Left lung (tissue), 10 donors: ENCODE data around the gene ERBB2. TPM values are rescaled to one million over a fixed set of nuclear protein-coding genes. Genes with fewer than 3 reads are reported as not detected.
A peak's percentile ranks its signal among the peaks of the same experiment; 100 is the strongest.

Source experiments
- ATAC-seq: fragments of 200-7000 bp; cut with Tn5 transposase; one replicate; pipeline ENCODE4 v1.9.1; 2020; ENCODE audit warnings: moderate library complexity
- DNase-seq, 4 donors: peaks; one replicate each; pipeline ENCODE4 v3.0.0-alpha.2; 2013 to 2020
- H3K27ac ChIP-seq, 2 donors: fragments of 200-600 bp; sonication (generic) in 1 of 2; one replicate each; pipeline versions ENCODE4 v1.5.0 to v1.8.0; 2020 to 2021
- H3K27me3 ChIP-seq, 2 donors: fragments of 200-600 bp; sonication (generic) in 1 of 2; one replicate each; pipeline versions ENCODE4 v1.5.0 to v1.8.0; 2020 to 2021
- H3K36me3 ChIP-seq, 2 donors: fragments of 200-600 bp; sonication (generic) in 1 of 2; one replicate each; pipeline versions ENCODE4 v1.5.0 to v1.8.0; 2020 to 2021
- H3K4me1 ChIP-seq, 2 donors: fragments of 200-600 bp; one replicate each; pipeline ENCODE4 v1.8.0; 2021
- H3K4me3 ChIP-seq, 2 donors: fragments of 200-600 bp; sonication (generic) in 1 of 2; one replicate each; pipeline versions ENCODE4 v1.5.0 to v1.8.0; 2020 to 2021; ENCODE audit warnings: mild to moderate bottlenecking in 1 of 2
- H3K9me3 ChIP-seq, 2 donors: fragments of 200-600 bp; sonication (generic) in 1 of 2; one replicate each; pipeline versions ENCODE4 v1.5.0 to v1.8.0; 2020 to 2021
- CTCF ChIP-seq, 2 donors: fragments of 200-600 bp; sonication (generic) in 1 of 2; IDR thresholded peaks; one replicate each; pipeline versions ENCODE4 v1.5.0 to v1.8.0; 2021; ENCODE audit warnings: antibody characterized with exemption in 2 of 2
- intact Hi-C, 2 donors: fragments of 100-400 bp; cut with DNase I; formaldehyde crosslinking; loops; one replicate each; pipeline versions ENCODE4 v1.11.2 to v1.14.2; 2022
- polyA plus RNA-seq, 6 donors: library from polyadenylated mRNA; unstranded; fragments of 120-200 nt; gene quantifications; one replicate each; pipeline ENCODE4 v1.2.1, GENCODE V29; 2013; ENCODE audit not compliant: insufficient read length in 6 of 6
- total RNA-seq, 2 donors: library from RNA; stranded (reverse); fragmentation: NEBNext Ultra II Directional; extraction: Animal tissue kit (Norgen Biotek cat#: 25700); gene quantifications; one replicate each; pipeline ENCODE4 v1.2.1, GENCODE V29; 2021
- donor health status: DM: no; HTN: yes; CAD: no.
- donor health status: DM: no; HTN: no; CAD: no.

Gene ERBB2
- total and polyA plus RNA-seq, 8 donors = 65.1 to 137 (median 107) TPM

- Histone ChIP-seq H3K4me1 (peaks cover 7 to 83% of the 10 kb centered on the region in 2 donors), H3K36me3 (peaks cover 0 to 62% of the 10 kb centered on the region in 2 donors), H3K27ac (peak overlapping the region in 1 of 2 donors; percentile 72), H3K4me3 (no peak overlapping the region), H3K9me3 (no peaks in the 10 kb centered on the region), H3K27me3 (peaks cover 4 to 24% of the 10 kb centered on the region in 2 donors)
- intact Hi-C loops = no loop called here
- no peak for TF ChIP-seq CTCF (IDR thresholded peaks at IDR 0.05)
- ATAC-seq = no peak
- no peak for DNase-seq
These were observed 37.9 kb upstream of the ERBB2 start for GRCh38 chr17:39661744-39662541.

GRCh38 chr17:39662551-39663339 lies 37.1 kb upstream of the ERBB2 start:
- no peak for DNase-seq
- H3K4me3 ChIP-seq = no peak overlapping the region
- H3K9me3 ChIP-seq = no peaks in the 10 kb centered on the region
- peaks cover 0 to 54% of the 10 kb centered on the region in 2 donors for H3K36me3 ChIP-seq
- no peak for TF ChIP-seq CTCF (IDR thresholded peaks at IDR 0.05)
- peaks cover 7 to 83% of the 10 kb centered on the region in 2 donors for H3K4me1 ChIP-seq
- peak; percentile 35 for ATAC-seq
- intact Hi-C loops = no loop called here
- H3K27ac ChIP-seq = peak overlapping the region in 1 of 2 donors; percentile 33
- peaks cover 12 to 32% of the 10 kb centered on the region in 2 donors for H3K27me3 ChIP-seq

GRCh38 chr17:39663340-39663687 lies 36.5 kb upstream of the ERBB2 start:
- peaks cover 13 to 38% of the 10 kb centered on the region in 2 donors for H3K27me3 ChIP-seq
- intact Hi-C loops = no loop called here
- H3K36me3 ChIP-seq = peaks cover 0 to 48% of the 10 kb centered on the region in 2 donors
- H3K27ac ChIP-seq = no peak overlapping the region
- ATAC-seq = no peak
- peaks cover 10 to 86% of the 10 kb centered on the region in 2 donors for H3K4me1 ChIP-seq
- H3K9me3 ChIP-seq = no peaks in the 10 kb centered on the region
- DNase-seq = no peak
- H3K4me3 ChIP-seq = no peak overlapping the region
- TF ChIP-seq CTCF (IDR thresholded peaks at IDR 0.05) = no peak

GRCh38 chr17:39663688-39664580 lies 35.9 kb upstream of the ERBB2 start:
- no peak overlapping the region for H3K4me3 ChIP-seq
- DNase-seq (no peak), ATAC-seq (peak; percentile 35)
- peaks cover 17 to 44% of the 10 kb centered on the region in 2 donors for H3K27me3 ChIP-seq
- H3K27ac ChIP-seq = no peak overlapping the region
- H3K36me3 ChIP-seq = peaks cover 0 to 42% of the 10 kb centered on the region in 2 donors
- H3K4me1 ChIP-seq = peaks cover 9 to 86% of the 10 kb centered on the region in 2 donors
- no peak for TF ChIP-seq CTCF (IDR thresholded peaks at IDR 0.05)
- intact Hi-C loops = no loop called here
- H3K9me3 ChIP-seq = no peaks in the 10 kb centered on the region
